T-helper 2 cell (primary cell): Measurements from ENCODE around the gene LDLRAD4.
A peak's percentile ranks its signal among the peaks of the same experiment; 100 is the strongest.
"Not testable (repeated sequence)": the region's sequence is repeated elsewhere in the genome, so short reads cannot be mapped to it uniquely, and the experiment has no call there.

ENCODE experiments used
- DNase-seq, 5 experiments: peaks; one replicate each; pipeline versions ENCODE4 v3.0.0 to v3.0.0-alpha.2; 2012 to 2022

The LDLRAD4 gene

GRCh38 chr18:13253786-13254688, 35.5 kb downstream of the LDLRAD4 start:
- DNase-seq = no peak

GRCh38 chr18:13254971-13255927, 36.7 kb downstream of the LDLRAD4 start:
- DNase-seq = no peak

- DNase-seq = no peak
Measured at GRCh38 chr18:13256444-13257305, 38.1 kb downstream of the LDLRAD4 start.

- no peak for DNase-seq
Measured at GRCh38 chr18:13257361-13257980, 38.9 kb downstream of the LDLRAD4 start.

- DNase-seq = no peak
Measured at GRCh38 chr18:13258921-13259320, 40.4 kb downstream of the LDLRAD4 start.

- no peak for DNase-seq
Measured at GRCh38 chr18:13259701-13260100, 41.1 kb downstream of the LDLRAD4 start.

GRCh38 chr18:13260197-13260934, 41.8 kb downstream of the LDLRAD4 start:
- DNase-seq = no peak

GRCh38 chr18:13260935-13261640, 42.5 kb downstream of the LDLRAD4 start:
- no peak for DNase-seq

- DNase-seq = no peak
Measured at GRCh38 chr18:13261661-13262357, 43.2 kb downstream of the LDLRAD4 start.

- not testable (repeated sequence) for DNase-seq
Measured at GRCh38 chr18:13262358-13262680, 43.8 kb downstream of the LDLRAD4 start.

- DNase-seq = no peak
Measured at GRCh38 chr18:13262839-13263691, 44.5 kb downstream of the LDLRAD4 start.

- DNase-seq = no peak
Measured at GRCh38 chr18:13264091-13265007, 45.8 kb downstream of the LDLRAD4 start.

- peak in 1 of 5 experiments; percentile 75 for DNase-seq
Measured at GRCh38 chr18:13265008-13265910, 46.7 kb downstream of the LDLRAD4 start.

GRCh38 chr18:13265911-13266217, 47.3 kb downstream of the LDLRAD4 start:
- DNase-seq = peak in 1 of 5 experiments; percentile 54

GRCh38 chr18:13266218-13267100, 47.9 kb downstream of the LDLRAD4 start:
- DNase-seq = peak in 1 of 5 experiments; percentile 77

GRCh38 chr18:13267431-13267873, 48.9 kb downstream of the LDLRAD4 start:
- DNase-seq = peak in 1 of 5 experiments; percentile 47
